Kidney (tissue), 14 donors: ENCODE results near the gene ANKAR. TPM values are rescaled to one million over a fixed set of nuclear protein-coding genes. Genes with fewer than 3 reads are reported as not detected.
"Not testable (repeated sequence)": the region's sequence is repeated elsewhere in the genome, so short reads cannot be mapped to it uniquely, and the experiment has no call there.

Experiments used
- DNase-seq, 5 donors: peaks; one replicate each; pipeline ENCODE4 v3.0.0-alpha.2; 2013 to 2020
- FAIRE-seq: peaks from 2 replicates; lab custom pipeline; 2012; peaks lifted over from hg19 to GRCh38; lab: Jason Lieb, UNC
- H3K27ac ChIP-seq, 2 donors: one replicate each; pipeline ENCODE4 v1.7.0; 2013; ENCODE audit warnings: low read depth in 2 of 2, low read length in 2 of 2, inconsistent platforms in 1 of 2
- H3K27me3 ChIP-seq: one replicate; pipeline ENCODE4 v1.7.1; 2013; ENCODE audit warnings: low read length, inconsistent platforms; ENCODE audit not compliant: control insufficient read depth, insufficient read depth
- H3K36me3 ChIP-seq, 3 donors: one replicate each; pipeline versions ENCODE4 v1.7.0 to v1.7.1; 2013; ENCODE audit warnings: low read length in 3 of 3, control low read depth in 1 of 3, inconsistent platforms in 1 of 3; ENCODE audit not compliant: insufficient read depth in 3 of 3, control insufficient read depth in 2 of 3
- H3K4me1 ChIP-seq, 3 donors: one replicate each; pipeline versions ENCODE4 v1.7.0 to v1.7.1; 2013; ENCODE audit warnings: low read length in 3 of 3, inconsistent platforms in 1 of 3, low read depth in 1 of 3; ENCODE audit not compliant: control insufficient read depth in 2 of 3, insufficient read depth in 2 of 3
- H3K4me3 ChIP-seq, 3 donors: one replicate each; pipeline versions ENCODE4 v1.7.0 to v1.8.1; 2013; ENCODE audit warnings: low read length in 3 of 3, control low read depth in 1 of 3, inconsistent platforms in 1 of 3
- H3K9ac ChIP-seq, 3 donors: one replicate each; pipeline versions ENCODE4 v1.7.0 to v1.7.1; 2013; ENCODE audit warnings: low read length in 3 of 3, control low read depth in 1 of 3, inconsistent platforms in 1 of 3
- H3K9me3 ChIP-seq, 3 donors: one replicate each; pipeline versions ENCODE4 v1.7.0 to v1.7.1; 2013; ENCODE audit warnings: low read length in 3 of 3, control low read depth in 1 of 3, inconsistent platforms in 1 of 3; ENCODE audit not compliant: control insufficient read depth in 2 of 3, insufficient read depth in 1 of 3
- CTCF ChIP-seq: IDR thresholded peaks from 3 replicates; pipeline ENCODE4 v1.5.1; 2012; ENCODE audit warnings: mild to moderate bottlenecking, moderate library complexity, borderline replicate concordance; ENCODE audit not compliant: insufficient read depth; ENCODE audit errors: extremely low read depth
- intact Hi-C: fragments of 100-400 bp; cut with DNase I; formaldehyde crosslinking; loops from one replicate; pipeline ENCODE4 v1.11.1; 2022
- polyA plus RNA-seq: library from polyadenylated mRNA; stranded (reverse); fragments of 350-450 nt; fragmentation: Illumina TruSeq; extraction: RNeasy Lipid Tissue Mini Kit (QIAGEN cat#74804); gene quantifications from one replicate; pipeline ENCODE4 v1.2.3, GENCODE V29; 2014; ENCODE audit warnings: low read depth, low replicate concordance; ENCODE audit not compliant: insufficient read depth
- total RNA-seq: library from RNA; stranded (reverse); fragmentation: NEBNext Ultra II Directional; extraction: Animal tissue kit (Norgen Biotek cat#: 25700); gene quantifications from one replicate; pipeline ENCODE4 v1.2.1, GENCODE V29; 2021
- donor health status: control.
- donor health status: control.
- donor health status: control.
- donor health status: control.
- donor health status: control.
- donor health status: DM: yes; HTN: yes; CAD: no.
- donor health status: Normal renal cell carcinoma (clear cell type).

ANKAR gene
- total and polyA plus RNA-seq, 2 donors from 2014 or later, result 3.4 to 12.4 TPM

GRCh38 chr2:189661957-189662321 lies 12.5 kb upstream of the ANKAR start:
- Histone ChIP-seq H3K9ac (peak overlapping the region; percentile 96 to 99 (median 98)), H3K9me3 (no peaks in the 10 kb centered on the region), H3K4me3 (peak overlapping the region; percentile 93 to 99 (median 96)), H3K36me3 (peaks cover 3 to 4% (median 3%) of the 10 kb centered on the region in 3 donors), H3K27me3 (no peaks in the 10 kb centered on the region), H3K4me1 (peaks cover 0 to 6% (median 0%) of the 10 kb centered on the region in 3 donors), H3K27ac (no peak overlapping the region)
- FAIRE-seq (no peak), DNase-seq (peak in 1 of 5 donors; percentile 18)
- intact Hi-C loops, result no loop called here
- TF ChIP-seq CTCF, result no peak

DNA sequence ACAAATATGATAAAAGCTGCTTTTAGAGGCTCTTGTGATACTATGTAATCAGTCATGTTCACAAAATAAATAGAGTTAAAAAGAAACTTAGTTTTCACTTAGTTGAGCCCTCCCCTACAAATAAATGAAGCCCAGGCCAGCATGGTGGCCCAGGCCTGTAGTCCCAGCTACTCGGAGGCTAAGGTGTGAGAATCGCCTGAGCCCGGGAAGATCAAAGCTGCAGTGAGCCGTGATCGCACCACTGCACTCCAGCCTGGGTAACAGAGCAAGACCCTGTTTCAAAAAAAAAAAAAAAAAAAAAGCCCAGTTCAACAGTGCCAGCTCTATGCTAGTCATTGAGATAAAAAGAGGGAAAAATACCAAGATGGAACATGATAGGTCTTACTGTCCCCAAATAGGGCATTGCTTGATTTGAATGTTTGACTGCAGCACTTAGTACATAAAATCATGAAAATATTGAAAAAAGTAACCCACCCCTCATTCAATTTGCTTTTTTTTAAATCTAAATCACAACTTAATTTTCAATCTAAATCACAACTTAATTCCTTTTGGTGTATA lies 11.7 kb upstream of the ANKAR start:
- Histone ChIP-seq H3K9me3 (no peaks in the 10 kb centered on the region), H3K27ac (no peak overlapping the region), H3K4me1 (peaks cover 0 to 6% (median 0%) of the 10 kb centered on the region in 3 donors), H3K27me3 (no peaks in the 10 kb centered on the region), H3K9ac (peak overlapping the region in 1 of 3 donors; percentile 99), H3K36me3 (peaks cover 3 to 12% (median 4%) of the 10 kb centered on the region in 3 donors), H3K4me3 (peak overlapping the region in 2 of 3 donors; percentile 96 to 99)
- intact Hi-C loops, result no loop called here
- TF ChIP-seq CTCF, result no peak
- FAIRE-seq, result no peak
- DNase-seq, result peak in 4 of 5 donors; percentile 27 to 61 (median 59)

DNA sequence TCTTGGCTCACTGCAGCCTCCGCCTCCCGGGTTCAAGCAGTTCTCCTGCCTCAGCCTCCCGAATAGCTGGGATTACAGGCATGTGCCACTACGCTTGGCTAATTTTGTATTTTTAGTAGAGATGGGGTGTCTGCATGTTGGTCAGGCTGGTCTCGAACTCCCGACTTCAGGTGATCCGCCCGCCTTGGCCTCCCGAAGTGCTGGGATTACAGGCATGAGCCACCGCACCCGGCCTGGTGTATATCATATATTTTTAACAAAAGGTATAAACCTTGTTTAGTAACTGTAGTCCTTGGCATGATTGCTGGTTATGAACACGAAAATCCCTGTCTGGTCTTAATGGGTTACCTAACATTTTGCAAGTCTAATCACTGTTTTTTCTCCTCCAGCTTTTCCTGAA lies 11.2 kb upstream of the ANKAR start:
- intact Hi-C loops, DNase-seq: not testable (repeated sequence)

GRCh38 chr2:189669913-189670312 lies 4.6 kb upstream of the ANKAR start:
- intact Hi-C loops, result no loop called here
- Histone ChIP-seq H3K9me3 (no peaks in the 10 kb centered on the region), H3K27me3 (no peaks in the 10 kb centered on the region), H3K9ac (no peak overlapping the region), H3K27ac (no peak overlapping the region), H3K4me1 (no peaks in the 10 kb centered on the region), H3K36me3 (peaks cover 3 to 26% (median 12%) of the 10 kb centered on the region in 3 donors), H3K4me3 (no peak overlapping the region)
- no peak for DNase-seq
- no peak for TF ChIP-seq CTCF
- FAIRE-seq, result no peak

More for the DNA sequence above, 11.2 kb upstream of the ANKAR start:
- not testable (repeated sequence) for H3K4me1 ChIP-seq, H3K9me3 ChIP-seq, H3K4me3 ChIP-seq, FAIRE-seq, H3K27ac ChIP-seq, H3K9ac ChIP-seq, H3K27me3 ChIP-seq
- H3K36me3 ChIP-seq, result peaks cover 3 to 16% (median 4%) of the 10 kb centered on the region in 3 donors
